Endothelial cell of umbilical vein (primary cell): Measurements from ENCODE around the gene MYL5. TPM values are rescaled to one million over a fixed set of nuclear protein-coding genes. Genes with fewer than 3 reads are reported as not detected.

Experiments used
- BruUV-seq: library from RNA; stranded (reverse); fragments of 400-500 nt; replicated peaks from 2 replicates; lab custom pipeline; 2021; lab: Mats Ljungman, UMichigan
- CTCF ChIA-PET: fragments of 300-600, 350-600 bp; sonication (Branson Sonifier 250); formaldehyde crosslinking; loops from one replicate; lab custom pipeline; 2021; ENCODE audit warnings: antibody characterized with exemption, inconsistent platforms; lab: Charles Lee
- POLR2A ChIA-PET: fragments of 300-600, 350-600 bp; sonication (Branson Sonifier 250); formaldehyde crosslinking; loops from one replicate; lab custom pipeline; 2021; ENCODE audit warnings: antibody characterized with exemption, inconsistent platforms; lab: Charles Lee
- DNase-seq: peaks from one replicate; pipeline ENCODE4 v3.0.0-alpha.2; 2011; ENCODE audit warnings: low read depth, low spot score
- FAIRE-seq: peaks from 2 replicates; lab custom pipeline; 2011; peaks lifted over from hg19 to GRCh38; lab: Jason Lieb, UNC
- H2AFZ ChIP-seq: 2 replicates; pipeline ENCODE4 v1.6.0; 2012; ENCODE audit warnings: low read depth, low read length, control low read depth, inconsistent platforms
- H3K27ac ChIP-seq: 2 replicates; pipeline ENCODE4 v1.5.1; 2011; ENCODE audit warnings: low read depth, mild to moderate bottlenecking, control low read depth, low read length, moderate library complexity; ENCODE audit not compliant: insufficient read depth
- H3K27me3 ChIP-seq, 2 experiments: 2 replicates each; pipeline versions ENCODE4 v1.6.0 to v1.6.1; 2011; ENCODE audit warnings: low read length in 2 of 2, mixed read lengths in 1 of 2; ENCODE audit not compliant: control insufficient read depth in 2 of 2, insufficient read depth in 2 of 2
- H3K36me3 ChIP-seq, 2 experiments: 2 replicates in 1 of 2; 3 replicates in 1 of 2; pipeline ENCODE4 v1.5.1; 2011; ENCODE audit warnings: low read length in 2 of 2, mild to moderate bottlenecking in 1 of 2, moderate library complexity in 1 of 2; ENCODE audit not compliant: control insufficient read depth in 2 of 2, insufficient read depth in 2 of 2; ENCODE audit errors: extremely low read depth in 1 of 2
- H3K4me1 ChIP-seq: 3 replicates; pipeline ENCODE4 v1.5.1; 2011; ENCODE audit warnings: mild to moderate bottlenecking, low read length; ENCODE audit not compliant: control insufficient read depth, insufficient read depth; ENCODE audit errors: extremely low read depth
- H3K4me2 ChIP-seq: 2 replicates; pipeline ENCODE4 v1.6.1; 2011; ENCODE audit warnings: low read length, control low read depth, mixed read lengths; ENCODE audit not compliant: insufficient read depth
- H3K4me3 ChIP-seq, 3 experiments: fragments of 200-600 bp in 1 of 3; sonication (generic), shearing (Covaris generic) in 1 of 3; replicated peaks in 1 of 3; 2 replicates each; pipeline ENCODE4 v1.5.1; 2011 to 2016; ENCODE audit warnings: control low read depth in 3 of 3, low read length in 3 of 3, mild to moderate bottlenecking in 2 of 3, inconsistent platforms in 1 of 3, low read depth in 1 of 3, moderate library complexity in 1 of 3; ENCODE audit not compliant: insufficient read depth in 1 of 3
- H3K79me2 ChIP-seq: 2 replicates; pipeline ENCODE4 v1.6.0; 2012; ENCODE audit warnings: low read length, inconsistent platforms; ENCODE audit not compliant: control insufficient read depth, insufficient read depth
- H3K9ac ChIP-seq: replicated peaks from 2 replicates; pipeline ENCODE3; 2011; ENCODE audit warnings: low read length, control low read depth; ENCODE audit not compliant: insufficient read depth; ENCODE audit errors: extremely low read depth
- H3K9me1 ChIP-seq: replicated peaks from 3 replicates; pipeline ENCODE4 v1.6.0; 2011; ENCODE audit warnings: mild to moderate bottlenecking, low read length; ENCODE audit not compliant: control insufficient read depth, insufficient read depth; ENCODE audit errors: extremely low read depth
- H3K9me3 ChIP-seq: replicated peaks from 2 replicates; pipeline ENCODE4 v1.5.1; 2012; ENCODE audit warnings: low read length, inconsistent platforms; ENCODE audit not compliant: control insufficient read depth, insufficient read depth
- H4K20me1 ChIP-seq: replicated peaks from 2 replicates; pipeline ENCODE3; 2011; ENCODE audit warnings: mild to moderate bottlenecking, low read length; ENCODE audit not compliant: control insufficient read depth, insufficient read depth; ENCODE audit errors: extremely low read depth
- CTCF ChIP-seq, 2 donors: IDR thresholded peaks; 1 replicate in 1 of 2; 2 replicates in 1 of 2; pipeline ENCODE4 v1.5.1; 2011; ENCODE audit warnings: low read length in 2 of 2, mild to moderate bottlenecking in 2 of 2, moderate library complexity in 2 of 2, control low read depth in 1 of 2, inconsistent platforms in 1 of 2, low read depth in 1 of 2; ENCODE audit not compliant: insufficient read depth in 1 of 2; ENCODE audit errors: extremely low read depth in 1 of 2
- EZH2 ChIP-seq: IDR thresholded peaks from 2 replicates; pipeline ENCODE4 v1.6.1; 2012; ENCODE audit warnings: borderline replicate concordance, low read depth, mild to moderate bottlenecking, moderate library complexity, low read length, inconsistent platforms; ENCODE audit not compliant: severe bottlenecking
- FOS ChIP-seq: IDR thresholded peaks from 2 replicates; pipeline ENCODE4 v1.6.1; 2011; ENCODE audit warnings: mild to moderate bottlenecking, low read length, moderate library complexity, borderline replicate concordance; ENCODE audit not compliant: insufficient read depth
- GATA2 ChIP-seq: IDR thresholded peaks from 2 replicates; pipeline ENCODE4 v1.7.0; 2011; ENCODE audit warnings: low read depth, mild to moderate bottlenecking, moderate library complexity, mixed read lengths, low read length; ENCODE audit not compliant: insufficient read length, insufficient read depth
- JUN ChIP-seq: IDR thresholded peaks from 2 replicates; pipeline ENCODE4 v1.6.1; 2011; ENCODE audit warnings: borderline replicate concordance, low read depth; ENCODE audit not compliant: insufficient read length, insufficient read depth
- MAX ChIP-seq: IDR thresholded peaks from 2 replicates; pipeline ENCODE4 v1.6.1; 2011; ENCODE audit not compliant: insufficient read depth, insufficient read length
- MYC ChIP-seq: IDR thresholded peaks from one replicate; pipeline ENCODE4 v1.6.1; 2011; ENCODE audit warnings: mild to moderate bottlenecking, low read depth, low read length
- POLR2A ChIP-seq: IDR thresholded peaks from 2 replicates; pipeline ENCODE4 v1.6.1; 2012; ENCODE audit warnings: low read depth, mild to moderate bottlenecking, control low read depth, low read length
- POLR2AphosphoS5 ChIP-seq: IDR thresholded peaks from 2 replicates; pipeline ENCODE4 v1.6.1; 2012; ENCODE audit warnings: low read depth, mild to moderate bottlenecking, control low read depth, low read length, moderate library complexity; ENCODE audit not compliant: insufficient read depth
- dilution Hi-C: fragments of 300-500 bp; cut with MboI; formaldehyde crosslinking; loops from one replicate; pipeline ENCODE4 v1.15.0; 2019; ENCODE audit warnings: low sequenced_read_pairs; ENCODE audit not compliant: extremely low pct_ligation_motif_present
- intact Hi-C: fragments of 100-400 bp; cut with micrococcal nuclease; formaldehyde crosslinking; loops from one replicate; pipeline ENCODE4 v1.10.0; 2022
- polyA plus RNA-seq, 4 experiments: library from polyadenylated mRNA; depleted of rRNA in 3 of 4; stranded (reverse) in 3 of 4; unstranded in 1 of 4; fragments of >200 nt; gene quantifications; 2 replicates each; pipeline versions ENCODE4 v1.2.1 to v1.2.3, GENCODE V29; 2011 to 2012; ENCODE audit warnings: missing spikeins in 1 of 4
- total RNA-seq: library from RNA; stranded (reverse); gene quantifications from 2 replicates; pipeline ENCODE4 v1.2.3, GENCODE V29; 2021

MYL5 gene
- total and polyA plus RNA-seq, 2 donors (not counting 3 experiments of a cell fraction or from before 2014, with no cell fraction given): 12.3 to 13.4 TPM

GRCh38 chr4:685679-686412, 11.5 kb downstream of the MYL5 start:
- H3K4me3 ChIP-seq: no peak overlapping the region
- peaks cover 15% of the 10 kb centered on the region for H3K4me1 ChIP-seq
- no peaks in the 10 kb centered on the region for H3K79me2 ChIP-seq
- H3K9me3 ChIP-seq: no peaks in the 10 kb centered on the region
- H2AFZ ChIP-seq: no peak overlapping the region
- POLR2A ChIA-PET: no interaction called here
- no peak for TF ChIP-seq MAX
- no peak for TF ChIP-seq JUN
- no peak for TF ChIP-seq CTCF (IDR thresholded peaks at IDR 0.05; ENCODE audit: extremely low read depth in 1 of 2, insufficient read depth in 1 of 2, low read depth in 1 of 2, low read length in 2 of 2)
- TF ChIP-seq MYC: no peak
- TF ChIP-seq POLR2A: no peak
- no peak for TF ChIP-seq POLR2AphosphoS5
- no peak for TF ChIP-seq FOS
- no peak for TF ChIP-seq EZH2
- no peak for TF ChIP-seq GATA2
- H3K4me2 ChIP-seq: no peak overlapping the region
- H3K9me1 ChIP-seq: no peaks in the 10 kb centered on the region
- DNase-seq: no peak
- FAIRE-seq: no peak
- intact Hi-C loops (no loop called here), dilution Hi-C loops (no loop called here)
- BruUV-seq: no TSS peak
- CTCF ChIA-PET: interaction anchor here (0.6 kb wide), 1 partner anchor 130 kb away, joined by 3 read pairs; no protein-coding TSS in a partner anchor
- H3K27me3 ChIP-seq: no peaks in the 10 kb centered on the region
- H4K20me1 ChIP-seq: no peaks in the 10 kb centered on the region
- H3K9ac ChIP-seq: no peak overlapping the region
- H3K36me3 ChIP-seq: no peaks in the 10 kb centered on the region
- H3K27ac ChIP-seq: no peak overlapping the region
